Iris pigment epithelial cell (primary cell): ENCODE results near the gene ZNF554.
A peak's percentile ranks its signal among the peaks of the same experiment; 100 is the strongest.

ENCODE experiments used
- DNase-seq: peaks from one replicate; pipeline ENCODE4 v3.0.0-alpha.2; 2011; ENCODE audit warnings: low read depth

ZNF554 gene

GRCh38 chr19:2867025-2867991 is 47.6 kb downstream of the ZNF554 start, which contains the start of gene ZNF556:
Gene ZNF556 (plus strand): TSS chr19:2867335. CDS start chr19:2867422, 87 bp downstream.
- DNase-seq: no peak

- no peak for DNase-seq
Observed at GRCh38 chr19:2869618-2870017, 50.0 kb downstream of the ZNF554 start.

GRCh38 chr19:2872175-2872574 is 52.5 kb downstream of the ZNF554 start:
- peak; percentile 28 for DNase-seq

- no peak for DNase-seq
Observed at GRCh38 chr19:2877398-2878331, 58.0 kb downstream of the ZNF554 start.

GRCh38 chr19:2883686-2884439 is 64.2 kb downstream of the ZNF554 start:
- DNase-seq: peak; percentile 16

GRCh38 chr19:2885736-2886135 is 66.1 kb downstream of the ZNF554 start:
- DNase-seq: no peak
